ENCODE measurements around the gene MYH6.

- TF ChIP-seq, protein P1, sequence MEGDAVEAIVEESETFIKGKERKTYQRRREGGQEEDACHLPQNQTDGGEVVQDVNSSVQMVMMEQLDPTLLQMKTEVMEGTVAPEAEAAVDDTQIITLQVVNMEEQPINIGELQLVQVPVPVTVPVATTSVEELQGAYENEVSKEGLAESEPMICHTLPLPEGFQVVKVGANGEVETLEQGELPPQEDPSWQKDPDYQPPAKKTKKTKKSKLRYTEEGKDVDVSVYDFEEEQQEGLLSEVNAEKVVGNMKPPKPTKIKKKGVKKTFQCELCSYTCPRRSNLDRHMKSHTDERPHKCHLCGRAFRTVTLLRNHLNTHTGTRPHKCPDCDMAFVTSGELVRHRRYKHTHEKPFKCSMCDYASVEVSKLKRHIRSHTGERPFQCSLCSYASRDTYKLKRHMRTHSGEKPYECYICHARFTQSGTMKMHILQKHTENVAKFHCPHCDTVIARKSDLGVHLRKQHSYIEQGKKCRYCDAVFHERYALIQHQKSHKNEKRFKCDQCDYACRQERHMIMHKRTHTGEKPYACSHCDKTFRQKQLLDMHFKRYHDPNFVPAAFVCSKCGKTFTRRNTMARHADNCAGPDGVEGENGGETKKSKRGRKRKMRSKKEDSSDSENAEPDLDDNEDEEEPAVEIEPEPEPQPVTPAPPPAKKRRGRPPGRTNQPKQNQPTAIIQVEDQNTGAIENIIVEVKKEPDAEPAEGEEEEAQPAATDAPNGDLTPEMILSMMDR (IDR thresholded peaks at IDR 0.05; ENCODE audit: low read length), result no peak
- no peak for TF ChIP-seq EZH2 (IDR thresholded peaks at IDR 0.05; ENCODE audit: borderline replicate concordance, low read length)
These were observed 53.1 kb downstream of the MYH6 start for GRCh38 chr14:23354990-23355389.
